HepG2 (cell line): ENCODE measurements around the gene GLIS1. TPM values are rescaled to one million over a fixed set of nuclear protein-coding genes. Genes with fewer than 3 reads are reported as not detected.

ENCODE experiments used
- ATAC-seq: fragments of 200-7000 bp; cut with Tn5 transposase; 3 replicates; pipeline ENCODE4 v1.9.1; 2020; ENCODE audit warnings: mild to moderate bottlenecking, moderate library complexity
- BruUV-seq: library from RNA; stranded (reverse); fragments of 400-500 nt; replicated peaks from 2 replicates; lab custom pipeline; 2021; lab: Mats Ljungman, UMichigan
- CTCF ChIA-PET: fragments of 300-600 bp; formaldehyde crosslinking; extraction: SDS; loops from one replicate; lab custom pipeline; 2021; ENCODE audit warnings: low total read pairs, inconsistent platforms, low intra/inter-chr PET ratio; lab: Yijun Ruan, JAX
- POLR2A ChIA-PET: fragments of 350-600 bp; sonication (Branson Sonifier 250); formaldehyde crosslinking; loops from one replicate; lab custom pipeline; 2020; ENCODE audit warnings: antibody characterized with exemption, inconsistent platforms; lab: Yijun Ruan, JAX
- DNase-seq: peaks from one replicate; pipeline ENCODE4 v3.0.0-alpha.2; 2015; ENCODE audit warnings: low spot score
- FAIRE-seq: peaks from 3 replicates; lab custom pipeline; 2011; peaks lifted over from hg19 to GRCh38; lab: Jason Lieb, UNC
- H2AFZ ChIP-seq: one replicate; pipeline ENCODE4 v1.6.1; 2011; ENCODE audit warnings: low read length, inconsistent platforms
- H3K27ac ChIP-seq: fragments of 300-600 bp; 3 replicates; pipeline ENCODE4 v1.8.0; 2011; ENCODE audit warnings: mixed run types, mild to moderate bottlenecking, mixed read lengths, low read length, inconsistent platforms; ENCODE audit not compliant: insufficient read depth; ENCODE audit errors: extremely low read length
- H3K27me3 ChIP-seq, 2 experiments: fragments of 200-600 bp in 1 of 2; 2 replicates in 1 of 2; 3 replicates in 1 of 2; pipeline versions ENCODE4 v1.6.0 to v1.8.0; 2011; ENCODE audit warnings: low read length in 2 of 2, mild to moderate bottlenecking in 2 of 2, moderate library complexity in 2 of 2, inconsistent platforms in 1 of 2; ENCODE audit not compliant: insufficient read depth in 2 of 2, control insufficient read depth in 1 of 2
- H3K36me3 ChIP-seq, 2 experiments: fragments of 200-600 bp in 1 of 2; replicated peaks in 1 of 2; 2 replicates in 1 of 2; 3 replicates in 1 of 2; pipeline versions ENCODE4 v1.5.1 to v1.8.0; 2011; ENCODE audit warnings: low read length in 2 of 2, inconsistent platforms in 1 of 2; ENCODE audit not compliant: insufficient read depth in 2 of 2, control insufficient read depth in 1 of 2
- H3K4me1 ChIP-seq: 2 replicates; pipeline ENCODE4 v1.5.1; 2012; ENCODE audit warnings: low read length, inconsistent platforms; ENCODE audit not compliant: insufficient read depth
- H3K4me2 ChIP-seq: 2 replicates; pipeline ENCODE4 v1.6.0; 2011; ENCODE audit warnings: low read depth, low read length, inconsistent platforms
- H3K4me3 ChIP-seq, 3 experiments: fragments of 200-600 bp in 1 of 3; sonication (generic), shearing (Covaris generic) in 1 of 3; replicated peaks in 1 of 3; 2 replicates each; pipeline ENCODE4 v1.5.1; 2011 to 2016; ENCODE audit warnings: low read length in 3 of 3, inconsistent platforms in 2 of 3, low read depth in 2 of 3, mild to moderate bottlenecking in 2 of 3, control low read depth in 1 of 3, mixed read lengths in 1 of 3; ENCODE audit not compliant: insufficient read depth in 1 of 3
- H3K79me2 ChIP-seq: one replicate; pipeline ENCODE4 v1.6.1; 2011; ENCODE audit warnings: low read length, inconsistent platforms; ENCODE audit not compliant: insufficient read depth
- H3K9ac ChIP-seq: 2 replicates; pipeline ENCODE4 v1.6.0; 2011; ENCODE audit warnings: mild to moderate bottlenecking, low read depth, low read length, inconsistent platforms; ENCODE audit not compliant: insufficient read depth
- H3K9me3 ChIP-seq: 2 replicates; pipeline ENCODE4 v1.5.1; 2012; ENCODE audit warnings: mild to moderate bottlenecking, low read length
- H4K20me1 ChIP-seq: 2 replicates; pipeline ENCODE4 v1.6.0; 2011; ENCODE audit warnings: inconsistent platforms, mild to moderate bottlenecking, low read length, moderate library complexity; ENCODE audit not compliant: insufficient read depth
- DRAP1 ChIP-seq: IDR thresholded peaks from 2 replicates; pipeline ENCODE4 v1.6.1; 2016; ENCODE audit warnings: missing genetic modification reagents, missing compliant biosample characterization
- ELF3 ChIP-seq: IDR thresholded peaks from 2 replicates; pipeline ENCODE4 v1.6.1; 2016; ENCODE audit warnings: missing genetic modification reagents, missing compliant biosample characterization
- GTF2F1 ChIP-seq: fragments of 150-350 bp; IDR thresholded peaks from 2 replicates; pipeline ENCODE4 v1.6.1; 2014; ENCODE audit warnings: low read length
- JUND ChIP-seq: sonication (generic); formaldehyde crosslinking; IDR thresholded peaks from 2 replicates; pipeline ENCODE4 v1.8.0; 2022; ENCODE audit warnings: mild to moderate bottlenecking, missing genetic modification reagents
- NFYC ChIP-seq: IDR thresholded peaks from 2 replicates; pipeline ENCODE4 v1.6.1; 2016; ENCODE audit warnings: missing genetic modification reagents, missing compliant biosample characterization
- SMAD1 ChIP-seq: sonication (generic); formaldehyde crosslinking; IDR thresholded peaks from 2 replicates; pipeline ENCODE4 v1.4.0; 2020; ENCODE audit warnings: missing genetic modification reagents, low read depth, mild to moderate bottlenecking, borderline replicate concordance
- SOX5 ChIP-seq: IDR thresholded peaks from 2 replicates; pipeline ENCODE4 v1.6.1; 2016; ENCODE audit warnings: borderline replicate concordance
- SP4 ChIP-seq: sonication (generic); formaldehyde crosslinking; IDR thresholded peaks from 2 replicates; pipeline ENCODE4 v1.8.1; 2023; ENCODE audit warnings: mild to moderate bottlenecking, missing genetic modification reagents
- THAP11 ChIP-seq: IDR thresholded peaks from 2 replicates; pipeline ENCODE4 v1.6.1; 2016; ENCODE audit warnings: missing biosample characterization, missing genetic modification reagents
- U2AF2 ChIP-seq: fragments of 200-400 bp; formaldehyde crosslinking; IDR thresholded peaks from 2 replicates; pipeline ENCODE4 v1.6.1; 2017; ENCODE audit warnings: low read depth, mild to moderate bottlenecking, low read length
- ZNF124 ChIP-seq: sonication (generic); formaldehyde crosslinking; IDR thresholded peaks from 2 replicates; pipeline ENCODE4 v1.4.0; 2020; ENCODE audit warnings: missing genetic modification reagents
- ZNF326 ChIP-seq: sonication (generic); formaldehyde crosslinking; IDR thresholded peaks from 2 replicates; pipeline ENCODE4 v1.4.0; 2020; ENCODE audit warnings: missing genetic modification reagents, borderline replicate concordance
- ZNF382 ChIP-seq: sonication (generic); formaldehyde crosslinking; IDR thresholded peaks from 2 replicates; pipeline ENCODE4 v1.5.0; 2020; ENCODE audit warnings: missing genetic modification reagents, mild to moderate bottlenecking, borderline replicate concordance
- ZNF549 ChIP-seq: sonication (generic); formaldehyde crosslinking; IDR thresholded peaks from 2 replicates; pipeline ENCODE4 v1.5.0; 2020; ENCODE audit warnings: missing genetic modification reagents
- ZNF563 ChIP-seq: sonication (generic); formaldehyde crosslinking; IDR thresholded peaks from 2 replicates; pipeline ENCODE4 v1.8.0; 2022; ENCODE audit warnings: mild to moderate bottlenecking, moderate library complexity, missing genetic modification reagents
- ZSCAN20 ChIP-seq: sonication (generic); formaldehyde crosslinking; IDR thresholded peaks from 2 replicates; pipeline ENCODE4 v1.4.0; 2020; ENCODE audit warnings: missing genetic modification reagents, mild to moderate bottlenecking, borderline replicate concordance
- ZSCAN31 ChIP-seq: sonication (generic); formaldehyde crosslinking; IDR thresholded peaks from 2 replicates; pipeline ENCODE4 v1.5.0; 2020; ENCODE audit warnings: low read depth, mild to moderate bottlenecking, missing genetic modification reagents
- WGBS: methylation state at CpG from one replicate; pipeline ENCODE4 v1.1.6; 2017; ENCODE audit warnings: low lambda C conversion rate; 5-methylcytosine and 5-hydroxymethylcytosine counted together
- in situ Hi-C: cut with HindIII; loops from 2 replicates; pipeline ENCODE4 v1.10.0; 2017; ENCODE audit warnings: low pct_unique_long_range_greater_than_20kb; ENCODE audit not compliant: extremely low pct_ligation_motif_present
- intact Hi-C: fragments of 100-400 bp; cut with micrococcal nuclease; formaldehyde crosslinking; loops from one replicate; pipeline ENCODE4 v1.10.0; 2022; ENCODE audit not compliant: unreplicated experiment
- polyA plus RNA-seq, 8 experiments: library from polyadenylated mRNA; depleted of rRNA in 3 of 8; stranded (reverse) in 7 of 8; unstranded in 1 of 8; fragments of >200 nt; fragmentation: Illumina TruSeq in 4 of 8; extraction: Trizol in 4 of 8; gene quantifications; 2 replicates each; pipeline versions ENCODE4 v1.2.1 to v1.2.3, GENCODE V29; 2011 to 2016; ENCODE audit warnings: low read depth in 4 of 8, missing spikeins in 1 of 8, mixed read lengths in 1 of 8; ENCODE audit not compliant: insufficient read depth in 1 of 8
- total RNA-seq, 5 experiments: library from RNA; depleted of rRNA; stranded (reverse); fragments of >200 nt; fragmentation: Illumina TruSeq; extraction: Trizol; gene quantifications; 2 replicates each; pipeline ENCODE4 v1.2.3, GENCODE V29; 2016; ENCODE audit warnings: low read depth in 1 of 5
- TF ChIP-seq, protein P1 (sequence below): IDR thresholded peaks from 2 replicates; pipeline ENCODE4 v1.6.1; 2018; ENCODE audit warnings: missing genetic modification reagents
- TF ChIP-seq, protein P2 (sequence below): sonication (generic); formaldehyde crosslinking; IDR thresholded peaks from 2 replicates; pipeline ENCODE4 v1.4.0; 2020; ENCODE audit warnings: missing genetic modification reagents

The GLIS1 gene
- total and polyA plus RNA-seq, 2 of the 13 experiments (the other 11 are each of a cell fraction or from before 2014, with no cell fraction given) = 0.03 TPM; not detected in 1

DNA sequence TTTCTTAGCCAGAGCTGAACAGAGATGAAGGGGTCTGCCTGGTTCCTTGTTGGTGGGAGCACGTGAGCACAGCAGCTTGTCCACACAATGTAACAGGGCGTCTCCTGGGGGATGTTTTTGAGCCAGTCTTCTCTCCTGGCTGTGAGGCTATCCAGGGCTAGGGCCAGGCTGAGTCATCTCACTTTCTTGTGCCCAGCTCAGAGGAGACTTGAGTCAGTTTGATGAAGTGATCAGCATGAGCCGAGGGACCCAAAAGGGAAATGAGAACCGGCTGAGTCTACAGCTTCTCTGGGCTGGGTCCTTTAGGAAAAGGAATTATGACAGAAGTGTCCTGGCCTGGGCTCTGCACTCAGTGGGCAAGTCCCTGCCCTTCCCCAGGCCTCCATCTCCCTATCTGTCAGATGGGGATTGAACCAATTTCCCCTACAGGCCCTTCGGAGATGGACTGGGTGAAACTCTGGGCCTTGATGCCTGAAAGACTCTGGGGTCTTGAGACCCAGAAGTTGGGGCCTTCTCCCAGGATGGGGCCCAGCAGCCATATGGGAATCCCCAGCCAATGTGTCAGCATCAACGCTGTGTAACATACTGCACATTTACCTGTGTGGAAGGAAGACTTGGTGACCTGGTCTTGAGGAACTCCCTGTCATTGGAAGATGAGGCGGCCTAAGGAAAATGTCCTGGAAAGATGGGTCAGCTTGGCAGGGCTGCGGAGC lies 243.2 kb downstream of the GLIS1 start:
- WGBS = 8% methylated on average over 5 of the region's 8 CpGs
- FAIRE-seq = no peak
- BruUV-seq = no TSS peak

DNA sequence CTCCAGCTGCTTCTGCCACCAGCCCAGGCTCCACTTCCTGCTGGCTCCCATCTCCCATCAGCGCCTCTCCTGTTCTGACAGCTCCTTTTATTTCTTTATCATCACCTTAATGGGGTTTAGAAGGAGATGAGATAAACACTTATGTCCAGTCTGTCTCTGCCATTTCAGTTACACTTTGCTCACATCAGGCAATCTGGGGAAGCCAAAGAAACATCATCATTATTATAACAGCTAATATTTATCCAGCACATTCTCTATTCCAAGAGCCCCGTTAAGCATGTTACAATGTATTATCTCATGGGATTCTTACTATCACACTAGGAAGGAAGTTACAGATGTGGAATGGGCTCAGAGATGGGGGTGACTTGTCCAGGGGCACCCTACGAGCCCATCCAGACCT lies 248.6 kb downstream of the GLIS1 start:
- Histone ChIP-seq H4K20me1 (no peaks in the 10 kb centered on the region), H3K9ac (no peak overlapping the region), H3K27me3 (peaks cover 0 to 24% of the 10 kb centered on the region in 2 experiments; a peak in 3 of 5 replicates), H3K4me2 (no peak overlapping the region), H3K36me3 (no peaks in the 10 kb centered on the region), H3K79me2 (no peaks in the 10 kb centered on the region), H3K27ac (no peak overlapping the region), H3K9me3 (no peaks in the 10 kb centered on the region), H3K4me1 (no peaks in the 10 kb centered on the region), H3K4me3 (no peak overlapping the region), H2AFZ (no peak overlapping the region)
- no peak for DNase-seq
- no peak for FAIRE-seq
- 17% methylated on average over 3 of the region's 3 CpGs for WGBS
- TF ChIP-seq ZSCAN20 (CRISPR knock-in tag) (no peak), SOX5 (CRISPR knock-in tag) (no peak), NFYC (no peak), ZNF124 (CRISPR knock-in tag) (no peak), THAP11 (no peak), SP4 (CRISPR knock-in tag) (no peak), JUND (no peak), SMAD1 (CRISPR knock-in tag) (no peak), DRAP1 (no peak)
- TF ChIP-seq, protein P1, sequence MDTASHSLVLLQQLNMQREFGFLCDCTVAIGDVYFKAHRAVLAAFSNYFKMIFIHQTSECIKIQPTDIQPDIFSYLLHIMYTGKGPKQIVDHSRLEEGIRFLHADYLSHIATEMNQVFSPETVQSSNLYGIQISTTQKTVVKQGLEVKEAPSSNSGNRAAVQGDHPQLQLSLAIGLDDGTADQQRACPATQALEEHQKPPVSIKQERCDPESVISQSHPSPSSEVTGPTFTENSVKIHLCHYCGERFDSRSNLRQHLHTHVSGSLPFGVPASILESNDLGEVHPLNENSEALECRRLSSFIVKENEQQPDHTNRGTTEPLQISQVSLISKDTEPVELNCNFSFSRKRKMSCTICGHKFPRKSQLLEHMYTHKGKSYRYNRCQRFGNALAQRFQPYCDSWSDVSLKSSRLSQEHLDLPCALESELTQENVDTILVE = no peak
- TF ChIP-seq, protein P2, sequence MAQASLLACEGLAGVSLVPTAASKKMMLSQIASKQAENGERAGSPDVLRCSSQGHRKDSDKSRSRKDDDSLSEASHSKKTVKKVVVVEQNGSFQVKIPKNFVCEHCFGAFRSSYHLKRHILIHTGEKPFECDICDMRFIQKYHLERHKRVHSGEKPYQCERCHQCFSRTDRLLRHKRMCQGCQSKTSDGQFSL (CRISPR knock-in tag) = no peak
- in situ Hi-C loops (no loop called here), intact Hi-C loops (no loop called here)
- POLR2A ChIA-PET = no interaction called here
- CTCF ChIA-PET = no interaction called here
- ATAC-seq = no peak
- BruUV-seq = no TSS peak

More for the DNA sequence above, 243.2 kb downstream of the GLIS1 start:
- Histone ChIP-seq H4K20me1 (no peaks in the 10 kb centered on the region), H2AFZ (no peak overlapping the region), H3K9me3 (no peaks in the 10 kb centered on the region), H3K27ac (no peak overlapping the region), H3K4me2 (no peak overlapping the region), H3K36me3 (no peaks in the 10 kb centered on the region), H3K9ac (no peak overlapping the region), H3K27me3 (peaks cover 3 to 22% of the 10 kb centered on the region in 2 experiments; a peak in 3 of 5 replicates), H3K4me3 (no peak overlapping the region), H3K79me2 (no peaks in the 10 kb centered on the region), H3K4me1 (no peaks in the 10 kb centered on the region)
- ATAC-seq = no peak
- TF ChIP-seq ZNF326 (CRISPR knock-in tag) = no peak
- no peak for TF ChIP-seq ZNF382
- TF ChIP-seq ELF3 (CRISPR knock-in tag) = no peak
- TF ChIP-seq ZNF563 (CRISPR knock-in tag) = no peak
- no peak for TF ChIP-seq U2AF2
- TF ChIP-seq ZNF549 (CRISPR knock-in tag) = no peak
- TF ChIP-seq GTF2F1 = no peak
- no peak for TF ChIP-seq ZSCAN31 (CRISPR knock-in tag)
- intact Hi-C loops (no loop called here), in situ Hi-C loops (no loop called here)
- no peak for DNase-seq
- CTCF ChIA-PET = no interaction called here
- POLR2A ChIA-PET = no interaction called here
